ENCODE data around the gene COQ3. TPM values are rescaled to one million over a fixed set of nuclear protein-coding genes. Genes with fewer than 3 reads are reported as not detected.

Gene COQ3, protein sequence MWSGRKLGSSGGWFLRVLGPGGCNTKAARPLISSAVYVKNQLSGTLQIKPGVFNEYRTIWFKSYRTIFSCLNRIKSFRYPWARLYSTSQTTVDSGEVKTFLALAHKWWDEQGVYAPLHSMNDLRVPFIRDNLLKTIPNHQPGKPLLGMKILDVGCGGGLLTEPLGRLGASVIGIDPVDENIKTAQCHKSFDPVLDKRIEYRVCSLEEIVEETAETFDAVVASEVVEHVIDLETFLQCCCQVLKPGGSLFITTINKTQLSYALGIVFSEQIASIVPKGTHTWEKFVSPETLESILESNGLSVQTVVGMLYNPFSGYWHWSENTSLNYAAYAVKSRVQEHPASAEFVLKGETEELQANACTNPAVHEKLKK
- 4.4 and 8.3 TPM in 2 replicates for total RNA-seq

DNA sequence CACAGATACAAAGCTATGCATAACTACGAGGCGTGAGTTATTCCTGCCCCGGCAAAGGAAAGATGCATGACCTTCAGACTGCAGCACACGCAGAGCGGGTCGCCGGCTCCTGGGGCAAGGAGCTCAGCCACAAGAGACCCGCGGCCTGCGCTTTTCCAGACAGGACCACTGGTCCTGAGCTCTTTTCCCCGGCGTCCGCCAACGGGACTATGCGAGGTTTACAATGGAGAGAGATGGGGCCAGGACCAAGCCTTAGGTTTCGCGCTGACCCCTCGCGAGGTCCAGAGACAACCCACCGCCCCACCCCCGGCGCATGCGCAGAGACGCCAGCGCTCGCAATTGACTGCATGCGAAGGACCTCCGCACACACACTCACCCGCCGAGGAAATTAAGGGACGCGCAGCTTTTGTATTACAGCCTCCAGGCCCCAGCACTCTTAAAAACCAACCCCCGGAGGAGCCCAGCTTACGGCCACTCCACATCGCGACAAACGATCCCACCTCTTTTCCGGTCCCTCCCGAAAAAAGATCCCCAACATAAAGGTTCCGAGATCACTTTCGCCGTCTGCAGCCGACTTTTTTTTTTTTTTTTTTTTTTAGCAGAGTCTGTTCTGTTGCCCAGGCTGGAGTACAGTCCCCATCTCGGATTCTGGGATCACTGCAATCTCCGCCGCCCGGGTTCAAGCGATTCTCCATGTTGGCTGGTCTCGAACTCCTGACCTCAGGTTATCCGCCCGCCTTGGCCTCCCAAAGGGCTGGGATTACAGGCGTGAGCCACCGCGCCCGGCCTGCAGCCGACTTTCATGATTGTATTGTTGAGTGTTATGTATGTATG lies at the start of gene COQ3:
Gene COQ3, minus strand, starts transcription at position 498 of the 834 bp plus-strand sequence. Its CDS starts 16 bp downstream, at position 482.
- peak; percentile 41 for DNase-seq (ENCODE audit: low read depth)

DNA sequence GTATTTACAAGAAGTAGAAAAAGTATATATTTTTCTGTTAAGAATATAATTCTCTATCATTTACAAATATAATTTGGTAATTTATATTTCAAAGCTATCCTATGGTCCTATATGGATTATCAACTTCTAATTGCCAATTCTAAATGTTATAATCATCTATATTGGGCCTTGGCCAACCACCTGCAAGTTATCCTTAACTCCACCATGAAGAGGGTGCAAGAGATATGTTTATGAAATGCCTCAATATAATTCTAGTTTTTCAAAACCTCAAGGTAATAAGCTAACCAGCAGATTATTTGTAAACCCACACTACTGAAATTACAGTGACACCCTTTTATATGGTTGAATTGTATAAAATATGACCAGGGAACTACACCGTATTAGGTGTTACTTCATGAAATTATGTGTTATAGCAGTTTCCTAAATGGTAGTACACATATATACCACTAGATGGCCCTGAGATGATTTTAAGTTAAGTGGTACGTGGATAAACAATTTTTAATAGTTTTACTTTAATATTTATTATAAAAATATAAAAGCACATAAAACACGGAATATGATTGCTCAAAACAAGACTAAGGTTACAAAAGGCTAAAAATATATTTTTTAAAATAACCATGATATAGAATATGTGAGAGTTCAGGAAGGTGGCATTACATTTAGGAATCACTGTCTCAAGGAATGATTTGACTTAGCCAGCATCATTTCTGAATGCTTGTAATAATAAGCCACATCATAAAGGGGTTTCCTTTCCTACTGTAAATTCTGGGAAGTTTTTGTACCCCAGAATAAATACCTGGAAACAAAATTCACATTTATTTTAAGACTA lies 40.9 kb upstream of the COQ3 start:
- DNase-seq (ENCODE audit: low read depth) = peak; percentile 55

- DNase-seq (ENCODE audit: low read depth) = peak; percentile 51
These were observed 38.9 kb upstream of the COQ3 start for GRCh38 chr6:99432877-99433276.

- no peak for DNase-seq (ENCODE audit: low read depth)
These were observed 37.9 kb upstream of the COQ3 start for GRCh38 chr6:99431901-99432300.

DNA sequence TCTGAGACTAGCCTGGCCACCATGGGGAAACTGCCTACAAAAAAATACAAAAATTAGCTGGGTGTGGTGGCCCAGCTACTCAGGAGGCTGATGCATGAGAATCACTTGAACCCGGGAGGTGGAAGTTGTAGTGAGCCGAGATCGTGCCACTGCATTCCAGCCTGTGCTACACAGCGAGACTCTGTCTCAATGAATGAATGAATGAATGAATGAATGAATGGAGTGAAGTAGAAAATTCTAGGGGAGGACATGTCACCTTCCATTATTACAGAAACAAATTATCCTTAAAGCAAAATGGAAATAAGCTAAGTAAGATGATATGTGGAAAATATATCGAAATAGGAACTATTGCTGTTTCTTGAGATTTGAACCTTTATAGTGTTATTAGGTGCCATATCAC lies 34.0 kb upstream of the COQ3 start:
- DNase-seq (ENCODE audit: low read depth) = no peak

- peak; percentile 7 for DNase-seq (ENCODE audit: low read depth)
These were observed 32.4 kb upstream of the COQ3 start for GRCh38 chr6:99426451-99426757.

GRCh38 chr6:99425647-99426450 lies 31.9 kb upstream of the COQ3 start:
- DNase-seq (ENCODE audit: low read depth) = peak; percentile 86

DNA sequence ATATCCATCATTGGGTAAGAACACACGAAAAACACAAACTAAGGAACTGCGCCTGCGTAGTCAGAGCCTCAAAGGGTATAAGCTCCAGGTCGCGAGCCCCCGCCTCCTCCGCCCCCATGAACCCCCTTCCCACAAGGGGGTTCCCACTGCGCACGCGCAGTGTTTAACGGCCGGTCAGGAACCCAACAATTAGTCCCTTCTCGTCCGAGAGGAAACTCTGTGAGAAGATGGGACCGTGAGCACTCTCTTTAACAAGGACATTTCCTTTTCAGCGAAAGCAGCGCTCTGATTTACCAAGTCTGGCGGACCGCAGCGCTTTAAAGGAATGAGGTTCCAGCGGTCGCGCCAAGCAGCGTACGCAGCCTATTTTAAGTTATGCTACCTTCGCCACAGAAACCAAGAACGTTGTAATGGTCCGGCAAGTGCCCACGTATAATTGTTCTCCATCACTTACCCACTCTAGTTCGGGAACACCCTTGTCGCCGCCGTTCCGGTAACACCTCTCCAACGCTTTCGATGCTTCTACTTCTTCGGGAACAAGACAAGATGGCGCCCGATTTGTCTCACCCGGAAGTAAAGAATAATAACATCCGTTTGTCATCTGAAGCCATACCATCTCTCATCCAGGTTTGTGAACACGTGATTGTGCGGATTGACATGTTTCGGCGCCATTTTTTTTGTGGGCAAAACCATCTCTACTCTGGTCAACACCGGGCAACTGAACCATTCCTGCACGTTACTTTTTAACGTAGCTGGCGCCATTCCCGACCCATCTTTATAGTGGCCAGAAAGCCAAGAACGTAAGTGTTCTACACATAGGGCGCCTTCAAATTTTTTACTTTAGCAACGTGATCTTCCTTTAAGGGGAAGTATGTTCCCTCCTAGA lies 31.0 kb upstream of the COQ3 start, which contains the start of gene PNISR:
Gene PNISR, minus strand, starts transcription at position 548 of the 886 bp plus-strand sequence. CDS start 10,649 bp downstream, outside the sequence.
- DNase-seq (ENCODE audit: low read depth) = peak; percentile 99

DNA sequence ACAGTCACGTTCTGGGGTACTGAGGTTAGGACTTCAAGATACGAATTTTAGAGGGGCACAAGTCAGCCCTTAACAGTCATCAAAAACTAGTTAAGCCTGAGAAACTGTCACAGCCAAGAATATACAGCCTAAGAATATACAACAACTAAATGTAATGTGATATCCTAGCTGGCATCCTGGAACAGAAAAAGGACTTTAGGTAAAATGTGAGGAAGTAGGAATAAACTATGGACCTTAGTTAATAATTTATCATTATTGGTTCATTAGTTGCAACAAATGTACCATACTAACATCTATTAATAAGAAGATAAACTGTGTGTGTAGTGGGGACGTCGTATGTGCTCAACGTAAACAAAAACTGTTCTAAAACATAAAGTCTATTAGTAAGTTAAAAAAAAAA lies 30.0 kb upstream of the COQ3 start:
- peak; percentile 19 for DNase-seq (ENCODE audit: low read depth)

DNA sequence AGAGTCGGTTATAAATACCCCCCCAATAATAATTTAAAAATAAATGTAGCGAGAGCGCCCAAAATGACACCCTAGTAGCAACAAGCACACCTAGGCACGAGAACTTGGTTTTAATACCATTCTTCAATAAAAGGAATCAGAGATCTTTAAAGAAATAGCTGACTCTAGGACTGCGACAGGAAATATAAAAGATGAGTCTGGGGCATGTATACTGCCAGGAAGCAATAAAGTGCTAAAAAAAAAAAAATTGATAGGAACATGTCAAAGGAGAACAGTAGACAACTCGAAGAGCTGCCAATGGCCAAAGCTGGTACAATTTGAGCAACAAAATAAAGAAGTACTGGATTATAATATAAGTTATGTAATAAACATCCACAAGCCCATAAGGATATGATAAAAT lies 28.9 kb upstream of the COQ3 start:
- DNase-seq (ENCODE audit: low read depth) = no peak

DNA sequence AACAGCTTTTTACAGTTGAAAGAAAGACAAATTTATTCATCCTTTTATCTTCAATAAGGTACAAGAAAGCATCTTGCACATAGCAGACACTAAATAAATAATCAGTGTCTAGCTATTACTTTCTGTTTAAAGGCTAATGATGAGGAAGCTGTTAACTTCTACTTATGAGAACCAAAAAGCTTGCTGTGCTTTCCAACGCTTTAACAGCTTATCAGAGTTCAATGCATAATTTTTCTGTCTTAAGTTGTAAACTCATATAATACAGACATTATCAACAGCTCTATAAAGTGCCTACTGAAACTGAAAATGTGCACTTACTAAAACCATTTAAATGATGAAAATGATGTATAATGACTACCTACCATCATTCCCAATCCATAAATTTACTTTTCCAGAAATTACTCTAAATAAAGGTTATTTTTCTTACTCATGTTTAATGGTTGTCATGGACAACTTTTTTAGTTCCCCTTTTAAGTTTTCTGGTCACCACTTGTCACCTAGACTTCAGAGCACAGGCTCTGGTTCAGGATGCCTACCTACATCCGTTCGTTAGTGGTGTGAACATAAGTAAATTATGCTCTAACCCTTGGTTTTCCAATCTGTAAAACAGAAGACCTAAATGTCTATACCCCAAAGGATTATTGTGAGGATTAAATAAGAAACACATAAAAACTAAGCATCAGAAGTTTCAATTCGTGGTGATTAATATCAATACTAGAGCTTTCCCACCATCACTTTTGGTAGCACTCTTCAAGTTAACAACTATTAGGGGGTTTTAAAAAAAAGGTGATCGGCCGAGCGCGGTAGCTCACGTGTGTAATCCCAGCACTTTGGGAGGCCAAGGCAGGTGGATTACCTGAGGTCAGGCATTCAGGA lies 23.1 kb upstream of the COQ3 start:
- no peak for DNase-seq (ENCODE audit: low read depth)

DNA sequence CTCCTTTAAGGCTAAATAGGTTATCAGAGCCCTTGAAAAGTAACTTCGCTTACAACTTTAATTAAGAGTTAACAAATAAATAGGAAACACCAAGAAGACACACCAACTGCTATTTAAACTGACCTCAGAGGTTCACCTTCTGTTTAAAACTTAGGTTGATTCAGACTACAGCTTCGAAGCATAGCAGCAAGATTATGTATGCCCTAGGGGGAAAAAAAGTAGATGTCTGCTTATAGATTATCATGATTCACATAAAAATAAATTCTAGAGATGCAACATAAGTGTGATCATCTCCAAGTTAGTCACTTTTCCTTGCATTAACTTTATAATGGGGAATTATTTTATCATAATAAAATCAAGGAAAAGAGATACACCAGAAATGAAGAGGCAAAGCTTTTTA lies 22.2 kb upstream of the COQ3 start:
- DNase-seq (ENCODE audit: low read depth) = no peak

DNA sequence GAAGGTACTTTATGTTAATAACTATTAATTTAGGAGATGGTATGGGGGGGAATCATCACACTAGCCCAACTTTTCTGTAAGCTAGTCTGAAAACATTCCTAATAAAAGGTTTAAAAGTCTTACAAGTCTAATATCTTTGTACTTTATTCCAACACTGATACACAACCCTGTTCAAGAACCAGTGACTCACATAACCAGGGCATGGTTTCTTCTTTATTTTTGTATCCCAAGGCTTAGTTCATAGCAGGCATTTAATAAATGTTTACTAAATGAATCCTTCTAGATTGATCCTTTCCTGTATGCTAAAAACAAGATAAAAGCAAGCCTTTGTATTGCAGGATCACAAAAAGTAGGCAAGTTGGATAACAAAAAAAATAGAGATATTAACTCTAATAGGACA lies 21.5 kb upstream of the COQ3 start:
- peak; percentile 6 for DNase-seq (ENCODE audit: low read depth)

GRCh38 chr6:99412065-99412464 lies 18.1 kb upstream of the COQ3 start:
- DNase-seq (ENCODE audit: low read depth) = no peak

GRCh38 chr6:99409672-99410071 lies 15.7 kb upstream of the COQ3 start:
- DNase-seq (ENCODE audit: low read depth) = no peak

- no peak for DNase-seq (ENCODE audit: low read depth)
These were observed 13.1 kb upstream of the COQ3 start for GRCh38 chr6:99407076-99407475.

- DNase-seq (ENCODE audit: low read depth) = no peak
These were observed 8.5 kb upstream of the COQ3 start for GRCh38 chr6:99402448-99402847.

- no peak for DNase-seq (ENCODE audit: low read depth)
These were observed 3.3 kb upstream of the COQ3 start for GRCh38 chr6:99397287-99397686.

GRCh38 chr6:99393366-99393697 lies 663 bp downstream of the COQ3 start:
- no peak for DNase-seq (ENCODE audit: low read depth)
